ENCODE data around the gene EYS.

- TF ChIP-seq CTCF (IDR thresholded peaks at IDR 0.05; ENCODE audit: low read depth, low read length) = no peak
- no peak for TF ChIP-seq POLR2A (IDR thresholded peaks at IDR 0.05; ENCODE audit: extremely low read depth, insufficient read length)
- TF ChIP-seq MYC (IDR thresholded peaks at IDR 0.05; ENCODE audit: low read depth, low read length) = no peak
Measured at GRCh38 chr6:64539917-64540316, 1167.1 kb downstream of the EYS start.
